ENCODE data around the gene CAMK2A. TPM values are rescaled to one million over a fixed set of nuclear protein-coding genes. Genes with fewer than 3 reads are reported as not detected.

CAMK2A gene
- total and polyA plus RNA-seq, 2 experiments from 2014 or later: 0.18 TPM; not detected in 1

GRCh38 chr5:150196986-150197385, 92.6 kb downstream of the CAMK2A start:
- DNase-seq (ENCODE audit: low spot score): no peak
- no peaks in the 10 kb centered on the region for H3K9me3 Mint-ChIP-seq
- H3K36me3 ChIP-seq (ENCODE audit: insufficient read depth): no peaks in the 10 kb centered on the region

More at GRCh38 chr5:150196986-150197385, 92.6 kb downstream of the CAMK2A start:
- TF ChIP-seq ZNF114 (CRISPR knock-in tag; IDR thresholded peaks at IDR 0.05): no peak
- TF ChIP-seq, protein P1, sequence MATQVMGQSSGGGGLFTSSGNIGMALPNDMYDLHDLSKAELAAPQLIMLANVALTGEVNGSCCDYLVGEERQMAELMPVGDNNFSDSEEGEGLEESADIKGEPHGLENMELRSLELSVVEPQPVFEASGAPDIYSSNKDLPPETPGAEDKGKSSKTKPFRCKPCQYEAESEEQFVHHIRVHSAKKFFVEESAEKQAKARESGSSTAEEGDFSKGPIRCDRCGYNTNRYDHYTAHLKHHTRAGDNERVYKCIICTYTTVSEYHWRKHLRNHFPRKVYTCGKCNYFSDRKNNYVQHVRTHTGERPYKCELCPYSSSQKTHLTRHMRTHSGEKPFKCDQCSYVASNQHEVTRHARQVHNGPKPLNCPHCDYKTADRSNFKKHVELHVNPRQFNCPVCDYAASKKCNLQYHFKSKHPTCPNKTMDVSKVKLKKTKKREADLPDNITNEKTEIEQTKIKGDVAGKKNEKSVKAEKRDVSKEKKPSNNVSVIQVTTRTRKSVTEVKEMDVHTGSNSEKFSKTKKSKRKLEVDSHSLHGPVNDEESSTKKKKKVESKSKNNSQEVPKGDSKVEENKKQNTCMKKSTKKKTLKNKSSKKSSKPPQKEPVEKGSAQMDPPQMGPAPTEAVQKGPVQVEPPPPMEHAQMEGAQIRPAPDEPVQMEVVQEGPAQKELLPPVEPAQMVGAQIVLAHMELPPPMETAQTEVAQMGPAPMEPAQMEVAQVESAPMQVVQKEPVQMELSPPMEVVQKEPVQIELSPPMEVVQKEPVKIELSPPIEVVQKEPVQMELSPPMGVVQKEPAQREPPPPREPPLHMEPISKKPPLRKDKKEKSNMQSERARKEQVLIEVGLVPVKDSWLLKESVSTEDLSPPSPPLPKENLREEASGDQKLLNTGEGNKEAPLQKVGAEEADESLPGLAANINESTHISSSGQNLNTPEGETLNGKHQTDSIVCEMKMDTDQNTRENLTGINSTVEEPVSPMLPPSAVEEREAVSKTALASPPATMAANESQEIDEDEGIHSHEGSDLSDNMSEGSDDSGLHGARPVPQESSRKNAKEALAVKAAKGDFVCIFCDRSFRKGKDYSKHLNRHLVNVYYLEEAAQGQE (IDR thresholded peaks at IDR 0.05; ENCODE audit: unreplicated experiment): no peak
- no peak for TF ChIP-seq STAT1 (IDR thresholded peaks at IDR 0.05; ENCODE audit: unreplicated experiment)
- no peak for TF ChIP-seq ZNF331 (CRISPR knock-in tag; IDR thresholded peaks at IDR 0.05; ENCODE audit: low read depth)
- TF ChIP-seq CREB1 (CRISPR knock-in tag; IDR thresholded peaks at IDR 0.05; ENCODE audit: low read depth): no peak
- no peak for TF ChIP-seq JUNB (IDR thresholded peaks at IDR 0.05; ENCODE audit: unreplicated experiment)
- no peak for TF ChIP-seq EZH2phosphoT487 (IDR thresholded peaks at IDR 0.05; ENCODE audit: unreplicated experiment)
- TF ChIP-seq, protein P2, sequence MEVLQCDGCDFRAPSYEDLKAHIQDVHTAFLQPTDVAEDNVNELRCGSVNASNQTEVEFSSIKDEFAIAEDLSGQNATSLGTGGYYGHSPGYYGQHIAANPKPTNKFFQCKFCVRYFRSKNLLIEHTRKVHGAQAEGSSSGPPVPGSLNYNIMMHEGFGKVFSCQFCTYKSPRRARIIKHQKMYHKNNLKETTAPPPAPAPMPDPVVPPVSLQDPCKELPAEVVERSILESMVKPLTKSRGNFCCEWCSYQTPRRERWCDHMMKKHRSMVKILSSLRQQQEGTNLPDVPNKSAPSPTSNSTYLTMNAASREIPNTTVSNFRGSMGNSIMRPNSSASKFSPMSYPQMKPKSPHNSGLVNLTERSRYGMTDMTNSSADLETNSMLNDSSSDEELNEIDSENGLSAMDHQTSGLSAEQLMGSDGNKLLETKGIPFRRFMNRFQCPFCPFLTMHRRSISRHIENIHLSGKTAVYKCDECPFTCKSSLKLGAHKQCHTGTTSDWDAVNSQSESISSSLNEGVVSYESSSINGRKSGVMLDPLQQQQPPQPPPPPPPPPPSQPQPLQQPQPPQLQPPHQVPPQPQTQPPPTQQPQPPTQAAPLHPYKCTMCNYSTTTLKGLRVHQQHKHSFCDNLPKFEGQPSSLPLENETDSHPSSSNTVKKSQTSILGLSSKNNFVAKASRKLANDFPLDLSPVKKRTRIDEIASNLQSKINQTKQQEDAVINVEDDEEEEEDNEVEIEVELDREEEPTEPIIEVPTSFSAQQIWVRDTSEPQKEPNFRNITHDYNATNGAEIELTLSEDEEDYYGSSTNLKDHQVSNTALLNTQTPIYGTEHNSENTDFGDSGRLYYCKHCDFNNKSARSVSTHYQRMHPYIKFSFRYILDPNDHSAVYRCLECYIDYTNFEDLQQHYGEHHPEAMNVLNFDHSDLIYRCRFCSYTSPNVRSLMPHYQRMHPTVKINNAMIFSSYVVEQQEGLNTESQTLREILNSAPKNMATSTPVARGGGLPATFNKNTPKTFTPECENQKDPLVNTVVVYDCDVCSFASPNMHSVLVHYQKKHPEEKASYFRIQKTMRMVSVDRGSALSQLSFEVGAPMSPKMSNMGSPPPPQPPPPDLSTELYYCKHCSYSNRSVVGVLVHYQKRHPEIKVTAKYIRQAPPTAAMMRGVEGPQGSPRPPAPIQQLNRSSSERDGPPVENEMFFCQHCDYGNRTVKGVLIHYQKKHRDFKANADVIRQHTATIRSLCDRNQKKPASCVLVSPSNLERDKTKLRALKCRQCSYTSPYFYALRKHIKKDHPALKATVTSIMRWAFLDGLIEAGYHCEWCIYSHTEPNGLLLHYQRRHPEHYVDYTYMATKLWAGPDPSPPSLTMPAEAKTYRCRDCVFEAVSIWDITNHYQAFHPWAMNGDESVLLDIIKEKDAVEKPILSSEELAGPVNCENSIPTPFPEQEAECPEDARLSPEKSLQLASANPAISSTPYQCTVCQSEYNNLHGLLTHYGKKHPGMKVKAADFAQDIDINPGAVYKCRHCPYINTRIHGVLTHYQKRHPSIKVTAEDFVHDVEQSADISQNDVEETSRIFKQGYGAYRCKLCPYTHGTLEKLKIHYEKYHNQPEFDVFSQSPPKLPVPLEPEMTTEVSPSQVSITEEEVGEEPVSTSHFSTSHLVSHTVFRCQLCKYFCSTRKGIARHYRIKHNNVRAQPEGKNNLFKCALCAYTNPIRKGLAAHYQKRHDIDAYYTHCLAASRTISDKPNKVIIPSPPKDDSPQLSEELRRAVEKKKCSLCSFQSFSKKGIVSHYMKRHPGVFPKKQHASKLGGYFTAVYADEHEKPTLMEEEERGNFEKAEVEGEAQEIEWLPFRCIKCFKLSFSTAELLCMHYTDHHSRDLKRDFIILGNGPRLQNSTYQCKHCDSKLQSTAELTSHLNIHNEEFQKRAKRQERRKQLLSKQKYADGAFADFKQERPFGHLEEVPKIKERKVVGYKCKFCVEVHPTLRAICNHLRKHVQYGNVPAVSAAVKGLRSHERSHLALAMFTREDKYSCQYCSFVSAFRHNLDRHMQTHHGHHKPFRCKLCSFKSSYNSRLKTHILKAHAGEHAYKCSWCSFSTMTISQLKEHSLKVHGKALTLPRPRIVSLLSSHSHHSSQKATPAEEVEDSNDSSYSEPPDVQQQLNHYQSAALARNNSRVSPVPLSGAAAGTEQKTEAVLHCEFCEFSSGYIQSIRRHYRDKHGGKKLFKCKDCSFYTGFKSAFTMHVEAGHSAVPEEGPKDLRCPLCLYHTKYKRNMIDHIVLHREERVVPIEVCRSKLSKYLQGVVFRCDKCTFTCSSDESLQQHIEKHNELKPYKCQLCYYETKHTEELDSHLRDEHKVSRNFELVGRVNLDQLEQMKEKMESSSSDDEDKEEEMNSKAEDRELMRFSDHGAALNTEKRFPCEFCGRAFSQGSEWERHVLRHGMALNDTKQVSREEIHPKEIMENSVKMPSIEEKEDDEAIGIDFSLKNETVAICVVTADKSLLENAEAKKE (CRISPR knock-in tag; IDR thresholded peaks at IDR 0.05): no peak
- TF ChIP-seq CTCF (conservative IDR thresholded peaks at IDR 0.05; ENCODE audit: low read depth in 2 of 2): no peak
- TF ChIP-seq, protein P3, sequence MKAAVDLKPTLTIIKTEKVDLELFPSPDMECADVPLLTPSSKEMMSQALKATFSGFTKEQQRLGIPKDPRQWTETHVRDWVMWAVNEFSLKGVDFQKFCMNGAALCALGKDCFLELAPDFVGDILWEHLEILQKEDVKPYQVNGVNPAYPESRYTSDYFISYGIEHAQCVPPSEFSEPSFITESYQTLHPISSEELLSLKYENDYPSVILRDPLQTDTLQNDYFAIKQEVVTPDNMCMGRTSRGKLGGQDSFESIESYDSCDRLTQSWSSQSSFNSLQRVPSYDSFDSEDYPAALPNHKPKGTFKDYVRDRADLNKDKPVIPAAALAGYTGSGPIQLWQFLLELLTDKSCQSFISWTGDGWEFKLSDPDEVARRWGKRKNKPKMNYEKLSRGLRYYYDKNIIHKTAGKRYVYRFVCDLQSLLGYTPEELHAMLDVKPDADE (IDR thresholded peaks at IDR 0.05): no peak
- TF ChIP-seq EZH2 (IDR thresholded peaks at IDR 0.05; ENCODE audit: low read depth, unreplicated experiment): no peak
- TF ChIP-seq NANOG (IDR thresholded peaks at IDR 0.05; ENCODE audit: borderline replicate concordance): no peak
- TF ChIP-seq POLR2AphosphoS5 (IDR thresholded peaks at IDR 0.05; ENCODE audit: low read depth): no peak
- Mint-ChIP-seq H3K4me1 (no peaks in the 10 kb centered on the region; the same call in 2 of the 3 replicates), H3K27me3 (ENCODE audit: insufficient read depth, low read depth, poor library complexity) (peaks cover 17% of the 10 kb centered on the region), H3K27ac (no peak overlapping the region), H3K36me3 (ENCODE audit: low read depth) (no peaks in the 10 kb centered on the region), H3K4me3 (no peak overlapping the region)
- Histone ChIP-seq H3K27me3 (ENCODE audit: insufficient read depth) (peaks cover 6% of the 10 kb centered on the region; the same call in 1 of the 2 replicates), H3K79me2 (replicated peaks; ENCODE audit: insufficient read depth) (no peaks in the 10 kb centered on the region), H3K9me2 (ENCODE audit: insufficient read depth) (no peaks in the 10 kb centered on the region), H3F3A (replicated peaks; ENCODE audit: low read depth) (no peaks in the 10 kb centered on the region), H2AFZ (no peak overlapping the region), H3K4me1 (ENCODE audit: insufficient read depth) (no peaks in the 10 kb centered on the region), H4K20me1 (replicated peaks; ENCODE audit: insufficient read depth) (no peaks in the 10 kb centered on the region), H3K4me3 (no peak overlapping the region), H3K4me2 (no peak overlapping the region), H3K27ac (ENCODE audit: low read depth) (no peak overlapping the region)
- ATAC-seq: no peak
